Liver (tissue), 9 donors: ENCODE data around the gene TMOD2. TPM values are rescaled to one million over a fixed set of nuclear protein-coding genes. Genes with fewer than 3 reads are reported as not detected.
A peak's percentile ranks its signal among the peaks of the same experiment; 100 is the strongest.

Experiments used
- DNase-seq: peaks from one replicate; pipeline ENCODE4 v3.0.0-alpha.2; 2017; ENCODE audit warnings: low spot score
- H3K27ac ChIP-seq, 2 donors: one replicate each; pipeline ENCODE4 v1.7.0; 2013; ENCODE audit warnings: inconsistent platforms in 2 of 2, low read length in 2 of 2, control low read depth in 1 of 2, low read depth in 1 of 2, mild to moderate bottlenecking in 1 of 2
- H3K27me3 ChIP-seq, 4 donors: one replicate each; pipeline versions ENCODE4 v1.6.1 to v1.7.0; 2013; ENCODE audit warnings: low read length in 3 of 4, inconsistent platforms in 1 of 4, mild to moderate bottlenecking in 1 of 4, moderate library complexity in 1 of 4; ENCODE audit not compliant: control insufficient read depth in 4 of 4, insufficient read depth in 4 of 4
- H3K36me3 ChIP-seq, 4 donors: one replicate each; pipeline versions ENCODE4 v1.6.1 to v1.7.0; 2013; ENCODE audit warnings: low read length in 3 of 4, mild to moderate bottlenecking in 3 of 4, low read depth in 1 of 4, moderate library complexity in 1 of 4; ENCODE audit not compliant: control insufficient read depth in 4 of 4, insufficient read depth in 3 of 4
- H3K4me1 ChIP-seq, 4 donors: one replicate each; pipeline versions ENCODE4 v1.6.1 to v1.7.0; 2013; ENCODE audit warnings: low read length in 3 of 4, mild to moderate bottlenecking in 3 of 4, moderate library complexity in 1 of 4; ENCODE audit not compliant: control insufficient read depth in 4 of 4, insufficient read depth in 4 of 4
- H3K4me3 ChIP-seq, 3 donors: one replicate each; pipeline versions ENCODE4 v1.6.1 to v1.7.0; 2013; ENCODE audit warnings: low read length in 3 of 3, control low read depth in 1 of 3, low read depth in 1 of 3, mild to moderate bottlenecking in 1 of 3
- H3K9ac ChIP-seq, 2 donors: one replicate each; pipeline ENCODE4 v1.7.0; 2013; ENCODE audit warnings: low read length in 2 of 2, mild to moderate bottlenecking in 2 of 2, moderate library complexity in 2 of 2, control low read depth in 1 of 2, low read depth in 1 of 2
- H3K9me3 ChIP-seq, 4 donors: one replicate each; pipeline versions ENCODE4 v1.6.1 to v1.7.0; 2013; ENCODE audit warnings: low read length in 3 of 4; ENCODE audit not compliant: control insufficient read depth in 4 of 4
- ATF3 ChIP-seq: IDR thresholded peaks from 2 replicates; pipeline ENCODE4 v1.6.1; 2016; ENCODE audit warnings: antibody characterized with exemption
- CTCF ChIP-seq: fragments of 150-350 bp; IDR thresholded peaks from 2 replicates; pipeline ENCODE4 v1.5.1; 2017; ENCODE audit warnings: improper control_type of control experiment, low read depth, low read length; ENCODE audit not compliant: missing input control
- EGR1 ChIP-seq, 2 donors: IDR thresholded peaks; 2 replicates each; pipeline ENCODE4 v1.6.1; 2016 to 2018; ENCODE audit warnings: antibody characterized with exemption in 2 of 2, low read depth in 2 of 2
- FOXA1 ChIP-seq: IDR thresholded peaks from 2 replicates; pipeline ENCODE4 v1.6.1; 2016; ENCODE audit warnings: antibody characterized with exemption
- FOXA2 ChIP-seq: IDR thresholded peaks from 2 replicates; pipeline ENCODE4 v1.6.1; 2016; ENCODE audit warnings: antibody characterized with exemption
- GABPA ChIP-seq, 2 donors: IDR thresholded peaks in 1 of 2; conservative IDR thresholded peaks in 1 of 2; 2 replicates each; pipeline ENCODE4 v1.6.1; 2016; ENCODE audit warnings: antibody characterized with exemption in 2 of 2, mild to moderate bottlenecking in 1 of 2, moderate library complexity in 1 of 2
- HNF4A ChIP-seq, 2 donors: conservative IDR thresholded peaks; 2 replicates each; pipeline ENCODE4 v1.6.1; 2016; ENCODE audit warnings: antibody characterized with exemption in 2 of 2, mild to moderate bottlenecking in 2 of 2
- HNF4G ChIP-seq: IDR thresholded peaks from 2 replicates; pipeline ENCODE4 v1.6.1; 2016; ENCODE audit warnings: antibody characterized with exemption
- JUND ChIP-seq, 2 donors: IDR thresholded peaks; 2 replicates each; pipeline ENCODE4 v1.6.1; 2016; ENCODE audit warnings: antibody characterized with exemption in 2 of 2
- MAX ChIP-seq: IDR thresholded peaks from 2 replicates; pipeline ENCODE4 v1.6.1; 2016; ENCODE audit warnings: antibody characterized with exemption
- NR2F2 ChIP-seq: IDR thresholded peaks from 2 replicates; pipeline ENCODE4 v1.6.1; 2016; ENCODE audit warnings: antibody characterized with exemption
- RAD21 ChIP-seq, 2 donors: IDR thresholded peaks; 2 replicates each; pipeline ENCODE4 v1.6.1; 2016; ENCODE audit warnings: antibody characterized with exemption in 2 of 2, mild to moderate bottlenecking in 2 of 2
- REST ChIP-seq: IDR thresholded peaks from 2 replicates; pipeline ENCODE4 v1.6.1; 2016; ENCODE audit warnings: antibody characterized with exemption, mild to moderate bottlenecking
- RXRA ChIP-seq, 2 donors: IDR thresholded peaks; 2 replicates each; pipeline ENCODE4 v1.6.1; 2017 to 2018; ENCODE audit warnings: antibody characterized with exemption in 2 of 2, mild to moderate bottlenecking in 1 of 2
- SP1 ChIP-seq: IDR thresholded peaks from 2 replicates; pipeline ENCODE4 v1.6.1; 2018; ENCODE audit warnings: antibody characterized with exemption, mild to moderate bottlenecking
- TAF1 ChIP-seq: conservative IDR thresholded peaks from 2 replicates; pipeline ENCODE4 v1.6.1; 2016; ENCODE audit warnings: antibody characterized with exemption, mild to moderate bottlenecking
- YY1 ChIP-seq: IDR thresholded peaks from 2 replicates; pipeline ENCODE4 v1.6.1; 2016; ENCODE audit warnings: antibody characterized with exemption, mild to moderate bottlenecking
- ZBTB33 ChIP-seq: IDR thresholded peaks from 2 replicates; pipeline ENCODE4 v1.6.1; 2016; ENCODE audit warnings: antibody characterized with exemption
- WGBS: extraction: QIAGEN DNeasy Blood & Tissue Kit; methylation state at CpG from one replicate; pipeline ENCODE4 v1.1.7; 2013; 5-methylcytosine and 5-hydroxymethylcytosine counted together
- polyA plus RNA-seq, 2 donors: library from polyadenylated mRNA; stranded (reverse) in 1 of 2; unstranded in 1 of 2; fragments of 200-250 nt in 1 of 2; fragments of >200 nt in 1 of 2; fragmentation: Nextera tagmentation in 1 of 2; extraction: Ambion mirVana in 1 of 2; gene quantifications; one replicate each; pipeline versions ENCODE4 v1.2.1 to v1.2.3, GENCODE V29; 2013 to 2015
- total RNA-seq, 2 donors: library from RNA; depleted of rRNA; stranded (reverse); fragments of >200 nt; gene quantifications; one replicate each; pipeline ENCODE4 v1.2.3, GENCODE V29; 2014
- donor health status: healthy.
- donor health status: healthy.
- donor health status: healthy.
- donor health status: healthy.
- donor health status: healthy.

Gene TMOD2
- total and polyA plus RNA-seq, 4 donors, result 0.46 to 2.1 (median 1.1) TPM

- DNase-seq, result no peak
- no peaks in the 10 kb centered on the region for H3K9me3 ChIP-seq
- 96% methylated on average over 3 of the region's 3 CpGs for whole genome bisulfite sequencing
- H3K4me3 ChIP-seq, result no peak overlapping the region
- H3K9ac ChIP-seq, result no peak overlapping the region
- no peaks in the 10 kb centered on the region for H3K27me3 ChIP-seq
- peaks cover 4 to 10% (median 6%) of the 10 kb centered on the region in 4 donors for H3K4me1 ChIP-seq
- H3K36me3 ChIP-seq, result no peaks in the 10 kb centered on the region
- H3K27ac ChIP-seq, result no peak overlapping the region
- TF ChIP-seq NR2F2, result no peak
- TF ChIP-seq RXRA (IDR thresholded peaks at IDR 0.05), result no peak
- TF ChIP-seq ZBTB33, result no peak
- no peak for TF ChIP-seq HNF4A (conservative IDR thresholded peaks at IDR 0.05)
- TF ChIP-seq REST, result no peak
- TF ChIP-seq EGR1 (IDR thresholded peaks at IDR 0.05; ENCODE audit: low read depth in 2 of 2), result no peak
- TF ChIP-seq FOXA1, result no peak
- no peak for TF ChIP-seq JUND (IDR thresholded peaks at IDR 0.05)
- no peak for TF ChIP-seq HNF4G
- TF ChIP-seq MAX, result no peak
- TF ChIP-seq RAD21 (IDR thresholded peaks at IDR 0.05), result no peak
- TF ChIP-seq TAF1, result no peak
- TF ChIP-seq CTCF, result no peak
- no peak for TF ChIP-seq ATF3
- TF ChIP-seq FOXA2, result no peak
- TF ChIP-seq GABPA (IDR thresholded peaks at IDR 0.05 in 1 of 2, conservative IDR thresholded peaks at IDR 0.05 in 1 of 2), result no peak
- TF ChIP-seq YY1, result no peak
- no peak for TF ChIP-seq SP1
Observed at GRCh38 chr15:51849860-51850259, 98.5 kb downstream of the TMOD2 start.

GRCh38 chr15:51853998-51854397 lies 102.6 kb downstream of the TMOD2 start:
- DNase-seq, result no peak
- Histone ChIP-seq H3K4me1 (peaks cover 4 to 16% (median 9%) of the 10 kb centered on the region in 4 donors), H3K4me3 (no peak overlapping the region), H3K27ac (peak overlapping the region in 1 of 2 donors; percentile 17), H3K9me3 (no peaks in the 10 kb centered on the region), H3K27me3 (no peaks in the 10 kb centered on the region), H3K36me3 (no peaks in the 10 kb centered on the region), H3K9ac (no peak overlapping the region)
- WGBS, result 52% methylated on average over 2 of the region's 2 CpGs
- TF ChIP-seq CTCF (no peak), MAX (peak; percentile 65), ATF3 (no peak), FOXA1 (no peak), HNF4A (conservative IDR thresholded peaks at IDR 0.05) (peak; percentile 95 to 97), RAD21 (IDR thresholded peaks at IDR 0.05) (peak; percentile 13 to 18), RXRA (IDR thresholded peaks at IDR 0.05) (peak; percentile 71 to 80), NR2F2 (no peak), FOXA2 (peak; percentile 27), HNF4G (peak; percentile 77), YY1 (peak; percentile 57), EGR1 (IDR thresholded peaks at IDR 0.05; ENCODE audit: low read depth in 2 of 2) (no peak), TAF1 (no peak), GABPA (IDR thresholded peaks at IDR 0.05 in 1 of 2, conservative IDR thresholded peaks at IDR 0.05 in 1 of 2) (no peak), SP1 (peak; percentile 46), JUND (IDR thresholded peaks at IDR 0.05) (peak; percentile 49 to 75)
